PC-3 (cell line): Measurements from ENCODE around the gene SNHG17. TPM values are rescaled to one million over a fixed set of nuclear protein-coding genes. Genes with fewer than 3 reads are reported as not detected.
"Not testable (repeated sequence)": the region's sequence is repeated elsewhere in the genome, so short reads cannot be mapped to it uniquely, and the experiment has no call there.

Experiments used
- ATAC-seq: fragments of 200-7000 bp; cut with Tn5 transposase; 2 replicates; pipeline ENCODE4 v1.9.1; 2020; ENCODE audit warnings: mild to moderate bottlenecking, moderate library complexity
- BruUV-seq: library from RNA; stranded (reverse); fragments of 400-500 nt; replicated peaks from 2 replicates; lab custom pipeline; 2021; lab: Mats Ljungman, UMichigan
- CTCF ChIA-PET: fragments of 300-600 bp; sonication (Branson Sonifier 250); formaldehyde crosslinking; loops from one replicate; lab custom pipeline; 2022; ENCODE audit warnings: antibody characterized with exemption; lab: Charles Lee
- POLR2A ChIA-PET: fragments of 300-600 bp; sonication (Branson Sonifier 250); formaldehyde crosslinking; loops from one replicate; lab custom pipeline; 2022; ENCODE audit warnings: antibody characterized with exemption; ENCODE audit not compliant: unreplicated experiment; lab: Charles Lee
- DNase-seq: peaks from one replicate; pipeline ENCODE4 v3.0.0-alpha.2; 2015
- H2AFZ ChIP-seq: fragments of 300-600 bp; sonication (generic); 2 replicates; pipeline ENCODE4 v1.6.0; 2016; ENCODE audit warnings: antibody characterized with exemption, low read length
- H3F3A ChIP-seq: fragments of 300-600 bp; sonication (generic); one replicate; pipeline ENCODE4 v1.6.0; 2017; ENCODE audit warnings: antibody characterized with exemption, low read length, control low read depth, mild to moderate bottlenecking; ENCODE audit not compliant: unreplicated experiment
- H3K27ac ChIP-seq: fragments of 300-600 bp; sonication (generic); 2 replicates; pipeline ENCODE4 v1.5.1; 2016; ENCODE audit warnings: mild to moderate bottlenecking, low read length
- H3K27me3 ChIP-seq: fragments of 300-600 bp; sonication (generic); 2 replicates; pipeline ENCODE4 v1.6.1; 2016; ENCODE audit warnings: low read length, mixed read lengths
- H3K36me3 ChIP-seq: fragments of 300-600 bp; sonication (generic); 2 replicates; pipeline ENCODE4 v1.6.1; 2016; ENCODE audit warnings: low read depth, mixed run types, low read length, mixed read lengths
- H3K4me1 ChIP-seq: fragments of 300-600 bp; sonication (generic); 2 replicates; pipeline ENCODE4 v1.5.1; 2016; ENCODE audit warnings: low read length; ENCODE audit not compliant: insufficient read depth
- H3K4me2 ChIP-seq: fragments of 300-600 bp; sonication (generic); 2 replicates; pipeline ENCODE4 v1.6.0; 2016; ENCODE audit warnings: low read length
- H3K4me3 ChIP-seq: fragments of 300-600 bp; sonication (generic); 2 replicates; pipeline ENCODE4 v1.5.1; 2016; ENCODE audit warnings: mild to moderate bottlenecking, low read length, mixed read lengths
- H3K79me2 ChIP-seq: fragments of 300-600 bp; sonication (generic); 2 replicates; pipeline ENCODE4 v1.6.1; 2017; ENCODE audit warnings: low read length, mixed read lengths
- H3K9ac ChIP-seq: fragments of 300-600 bp; sonication (generic); 2 replicates; pipeline ENCODE4 v1.6.0; 2016; ENCODE audit warnings: mild to moderate bottlenecking, low read length
- H3K9me2 ChIP-seq: fragments of 300-600 bp; sonication (generic); replicated peaks from 2 replicates; pipeline ENCODE4 v1.6.1; 2016; ENCODE audit warnings: mixed run types, low read length, mixed read lengths
- H3K9me3 ChIP-seq: fragments of 300-600 bp; sonication (generic); 2 replicates; pipeline ENCODE4 v1.6.1; 2016; ENCODE audit warnings: low read length, mixed read lengths
- H4K20me1 ChIP-seq: fragments of 300-600 bp; sonication (generic); 2 replicates; pipeline ENCODE4 v1.6.1; 2016; ENCODE audit warnings: low read length, mixed read lengths
- EZH2 ChIP-seq: fragments of 300-600 bp; sonication (generic); IDR thresholded peaks from one replicate; pipeline ENCODE4 v1.6.1; 2017; ENCODE audit warnings: antibody characterized with exemption, mild to moderate bottlenecking, low read length; ENCODE audit not compliant: unreplicated experiment
- EZH2phosphoT487 ChIP-seq: fragments of 300-600 bp; sonication (generic); IDR thresholded peaks from 2 replicates; pipeline ENCODE4 v1.6.1; 2018; ENCODE audit warnings: mild to moderate bottlenecking, antibody characterized with exemption, low read length, borderline replicate concordance
- intact Hi-C: fragments of 100-400 bp; cut with micrococcal nuclease; formaldehyde crosslinking; loops from 2 replicates; pipeline ENCODE4 v1.9.0; 2023
- total RNA-seq: library from RNA; depleted of rRNA; stranded (reverse); fragments of >200 nt; gene quantifications from 2 replicates; pipeline ENCODE4 v1.2.3, GENCODE V29; 2014
- TF ChIP-seq, protein P1 (sequence below): fragments of 300-600 bp; sonication (generic); conservative IDR thresholded peaks from 2 replicates; pipeline ENCODE4 v1.5.1; 2017; ENCODE audit warnings: antibody characterized with exemption, low read depth, mild to moderate bottlenecking, low read length

The SNHG17 gene
- total RNA-seq, 1 experiment from 2014 or later: 52.0 TPM

DNA sequence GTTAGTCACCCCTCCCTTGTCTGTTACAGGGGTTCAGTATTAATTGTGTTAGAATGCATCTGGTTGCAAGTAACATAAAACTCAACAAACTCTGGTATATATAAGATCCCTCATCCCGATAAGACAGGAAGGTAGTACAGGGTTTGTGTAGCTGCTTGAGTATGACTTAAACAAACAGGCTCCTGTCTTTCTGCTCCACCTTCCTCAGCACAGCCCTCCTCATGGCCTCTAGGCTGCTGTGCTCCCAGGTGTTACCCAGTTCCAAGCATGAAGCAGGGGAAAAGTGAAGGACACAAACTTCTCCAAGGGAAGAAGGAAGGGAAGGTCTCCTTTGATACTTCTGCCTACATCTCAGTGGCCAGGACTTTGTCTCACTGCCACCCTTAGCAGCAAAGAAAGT, 36.1 kb upstream of the SNHG17 start:
- Histone ChIP-seq H3K9me2 (no peaks in the 10 kb centered on the region), H3K9ac (no peak overlapping the region), H3F3A (no peaks in the 10 kb centered on the region), H3K4me3 (no peak overlapping the region), H3K9me3 (no peaks in the 10 kb centered on the region), H3K27me3 (no peaks in the 10 kb centered on the region), H2AFZ (no peak overlapping the region), H3K4me2 (no peak overlapping the region), H3K4me1 (peaks cover 18% of the 10 kb centered on the region), H3K79me2 (peaks cover 34% of the 10 kb centered on the region), H3K36me3 (no peaks in the 10 kb centered on the region), H3K27ac (no peak overlapping the region), H4K20me1 (peaks cover 16% of the 10 kb centered on the region; the same call in 1 of the 2 replicates)
- intact Hi-C loops: no loop called here
- no TSS peak for BruUV-seq
- CTCF ChIA-PET: interaction anchor here (0.5 kb wide), 1 partner anchor 11 kb away, joined by 12 read pairs; no protein-coding TSS in a partner anchor
- POLR2A ChIA-PET: interaction anchor here (0.6 kb wide), 1 partner anchor 13 kb away, joined by 3 read pairs; no protein-coding TSS in a partner anchor
- TF ChIP-seq, protein P1, sequence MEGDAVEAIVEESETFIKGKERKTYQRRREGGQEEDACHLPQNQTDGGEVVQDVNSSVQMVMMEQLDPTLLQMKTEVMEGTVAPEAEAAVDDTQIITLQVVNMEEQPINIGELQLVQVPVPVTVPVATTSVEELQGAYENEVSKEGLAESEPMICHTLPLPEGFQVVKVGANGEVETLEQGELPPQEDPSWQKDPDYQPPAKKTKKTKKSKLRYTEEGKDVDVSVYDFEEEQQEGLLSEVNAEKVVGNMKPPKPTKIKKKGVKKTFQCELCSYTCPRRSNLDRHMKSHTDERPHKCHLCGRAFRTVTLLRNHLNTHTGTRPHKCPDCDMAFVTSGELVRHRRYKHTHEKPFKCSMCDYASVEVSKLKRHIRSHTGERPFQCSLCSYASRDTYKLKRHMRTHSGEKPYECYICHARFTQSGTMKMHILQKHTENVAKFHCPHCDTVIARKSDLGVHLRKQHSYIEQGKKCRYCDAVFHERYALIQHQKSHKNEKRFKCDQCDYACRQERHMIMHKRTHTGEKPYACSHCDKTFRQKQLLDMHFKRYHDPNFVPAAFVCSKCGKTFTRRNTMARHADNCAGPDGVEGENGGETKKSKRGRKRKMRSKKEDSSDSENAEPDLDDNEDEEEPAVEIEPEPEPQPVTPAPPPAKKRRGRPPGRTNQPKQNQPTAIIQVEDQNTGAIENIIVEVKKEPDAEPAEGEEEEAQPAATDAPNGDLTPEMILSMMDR: no peak
- TF ChIP-seq EZH2: no peak
- no peak for TF ChIP-seq EZH2phosphoT487
- DNase-seq (no peak), ATAC-seq (no peak)

- no peak for ATAC-seq
- intact Hi-C loops: no loop called here
- no peak for DNase-seq
- Histone ChIP-seq H3K4me3 (no peak overlapping the region), H3K36me3 (no peaks in the 10 kb centered on the region), H3K4me2 (no peak overlapping the region), H3K9me2 (no peaks in the 10 kb centered on the region), H3K27ac (no peak overlapping the region), H3K27me3 (no peaks in the 10 kb centered on the region), H3K9me3 (no peaks in the 10 kb centered on the region), H4K20me1 (no peaks in the 10 kb centered on the region), H3K79me2 (no peaks in the 10 kb centered on the region), H3F3A (no peaks in the 10 kb centered on the region), H3K9ac (no peak overlapping the region), H2AFZ (no peak overlapping the region), H3K4me1 (peaks cover 7% of the 10 kb centered on the region)
- TF ChIP-seq EZH2phosphoT487 (no peak), EZH2 (no peak)
- TF ChIP-seq, protein P1: no peak
- no TSS peak for BruUV-seq
- ChIA-PET POLR2A (no interaction called here), CTCF (no interaction called here)
Measured at GRCh38 chr20:38466983-38467382, 31.9 kb upstream of the SNHG17 start.

- CTCF ChIA-PET: no interaction called here
- POLR2A ChIA-PET: no interaction called here
- no peak for ATAC-seq
Measured at GRCh38 chr20:38466171-38466570, 31.0 kb upstream of the SNHG17 start.

DNA sequence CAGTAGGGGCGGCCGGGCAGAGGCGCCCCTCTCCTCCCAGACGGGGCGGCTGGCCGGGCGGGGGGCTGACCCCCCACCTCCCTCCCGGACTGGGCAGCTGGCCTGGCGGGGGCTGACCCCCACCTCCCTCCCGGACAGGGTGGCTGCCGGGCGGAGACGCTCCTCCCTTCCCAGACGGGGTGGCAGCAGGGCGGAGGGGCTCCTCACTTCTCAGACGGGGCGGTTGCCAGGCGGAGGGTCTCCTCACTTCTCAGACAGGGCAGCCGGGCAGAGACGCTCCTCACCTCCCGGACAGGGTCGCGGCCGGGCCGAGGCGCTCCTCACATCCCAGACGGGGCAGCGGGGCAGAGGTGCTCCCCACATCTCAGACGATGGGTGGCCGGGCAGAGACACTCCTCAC, 26.4 kb upstream of the SNHG17 start:
- intact Hi-C loops, H3K27ac ChIP-seq, DNase-seq, H3K27me3 ChIP-seq, H3K4me3 ChIP-seq, H3K9me3 ChIP-seq, H3K36me3 ChIP-seq, ATAC-seq, BruUV-seq, POLR2A ChIA-PET, H3K4me2 ChIP-seq, H3K79me2 ChIP-seq, H3K4me1 ChIP-seq, H2AFZ ChIP-seq, H3K9ac ChIP-seq, H4K20me1 ChIP-seq, H3K9me2 ChIP-seq, CTCF ChIA-PET, H3F3A ChIP-seq: not testable (repeated sequence)

More at GRCh38 chr20:38466171-38466570, 31.0 kb upstream of the SNHG17 start:
- Histone ChIP-seq H3K4me2 (no peak overlapping the region), H3K27me3 (no peaks in the 10 kb centered on the region), H3K27ac (no peak overlapping the region), H3K4me1 (no peaks in the 10 kb centered on the region), H3F3A (no peaks in the 10 kb centered on the region), H4K20me1 (no peaks in the 10 kb centered on the region), H3K79me2 (no peaks in the 10 kb centered on the region), H3K36me3 (no peaks in the 10 kb centered on the region), H3K4me3 (no peak overlapping the region), H3K9me3 (no peaks in the 10 kb centered on the region), H2AFZ (no peak overlapping the region), H3K9me2 (no peaks in the 10 kb centered on the region), H3K9ac (no peak overlapping the region)
- no peak for TF ChIP-seq EZH2
- intact Hi-C loops: no loop called here
- no TSS peak for BruUV-seq
- DNase-seq: no peak

DNA sequence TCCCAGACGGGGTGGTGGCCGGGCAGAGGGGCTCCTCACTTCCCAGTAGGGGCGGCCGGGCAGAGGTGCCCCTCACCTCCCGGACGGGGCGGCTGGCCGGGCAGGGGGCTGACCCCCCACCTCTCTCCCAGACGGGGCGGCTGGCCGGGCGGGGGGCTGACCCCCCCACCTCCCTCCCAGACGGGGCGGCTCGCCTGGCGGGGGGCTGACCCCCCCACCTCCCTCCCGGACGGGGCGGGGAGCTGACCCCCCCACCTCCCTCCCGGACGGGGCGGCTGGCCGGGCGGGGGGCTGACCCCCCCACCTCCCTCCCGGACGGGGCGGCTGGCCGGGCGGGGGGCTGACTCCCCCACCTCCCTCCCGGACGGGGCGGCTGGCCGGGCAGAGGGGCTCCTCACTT, 26.0 kb upstream of the SNHG17 start:
- H3K9ac ChIP-seq, H4K20me1 ChIP-seq, BruUV-seq, H2AFZ ChIP-seq, ATAC-seq, H3K27ac ChIP-seq, H3K36me3 ChIP-seq, DNase-seq, H3F3A ChIP-seq, H3K4me2 ChIP-seq, H3K79me2 ChIP-seq, H3K9me3 ChIP-seq, H3K27me3 ChIP-seq, CTCF ChIA-PET, H3K4me3 ChIP-seq, H3K9me2 ChIP-seq, H3K4me1 ChIP-seq, POLR2A ChIA-PET, intact Hi-C loops: not testable (repeated sequence)
